Esophagus muscularis mucosa (tissue), 4 donors: ENCODE results near the gene GPR63. TPM values are rescaled to one million over a fixed set of nuclear protein-coding genes. Genes with fewer than 3 reads are reported as not detected.

ENCODE experiments used
- DNase-seq: peaks from one replicate; pipeline ENCODE4 v3.0.0-alpha.2; 2017; ENCODE audit errors: extremely low spot score
- H3K27ac ChIP-seq, 4 donors: fragments of 200-600 bp; sonication (generic); replicated peaks in 1 of 4; 1 replicate in 3 of 4; 2 replicates in 1 of 4; pipeline ENCODE4 v1.5.1; 2016 to 2019; ENCODE audit warnings: mild to moderate bottlenecking in 1 of 4
- H3K27me3 ChIP-seq, 4 donors: fragments of 200-600 bp; sonication (generic); one replicate each; pipeline versions ENCODE4 v1.5.1 to v1.6.0; 2016 to 2019
- H3K36me3 ChIP-seq, 4 donors: fragments of 200-600 bp; sonication (generic); one replicate each; pipeline ENCODE4 v1.5.1; 2016 to 2019
- H3K4me1 ChIP-seq, 4 donors: fragments of 200-600 bp; sonication (generic); one replicate each; pipeline ENCODE4 v1.5.1; 2016 to 2019
- H3K4me3 ChIP-seq, 4 donors: fragments of 200-600 bp; sonication (generic); 1 replicate in 2 of 4; 2 replicates in 2 of 4; pipeline ENCODE4 v1.5.1; 2016 to 2019; ENCODE audit warnings: mild to moderate bottlenecking in 4 of 4, moderate library complexity in 1 of 4
- H3K9me3 ChIP-seq, 4 donors: fragments of 200-600 bp; sonication (generic); 1 replicate in 3 of 4; 2 replicates in 1 of 4; pipeline ENCODE4 v1.5.1; 2016 to 2019
- CTCF ChIP-seq, 3 experiments: fragments of 200-600 bp in 2 of 3; fragments of 450-650 bp in 1 of 3; sonication (generic) in 2 of 3; IDR thresholded peaks; one replicate each; pipeline ENCODE4 v1.5.1; 2017 to 2019; ENCODE audit warnings: antibody characterized with exemption in 3 of 3, mild to moderate bottlenecking in 2 of 3, moderate library complexity in 1 of 3
- EP300 ChIP-seq: sonication (generic); formaldehyde crosslinking; IDR thresholded peaks from one replicate; pipeline ENCODE4 v1.6.1; 2017; ENCODE audit warnings: antibody characterized with exemption
- POLR2A ChIP-seq: fragments of 450-650 bp; IDR thresholded peaks from one replicate; pipeline ENCODE4 v1.6.1; 2017; ENCODE audit warnings: antibody characterized with exemption, moderate library complexity, mild to moderate bottlenecking, low read depth
- POLR2AphosphoS5 ChIP-seq, 2 donors: sonication (generic); formaldehyde crosslinking; IDR thresholded peaks; one replicate each; pipeline ENCODE4 v1.6.1; 2017; ENCODE audit warnings: antibody characterized with exemption in 2 of 2
- WGBS: methylation state at CpG from one replicate; pipeline ENCODE4 v1.1.5; 2018; 5-methylcytosine and 5-hydroxymethylcytosine counted together
- intact Hi-C: fragments of 100-400 bp; cut with DNase I; formaldehyde crosslinking; loops from one replicate; pipeline ENCODE4 v1.15.1; 2023
- total RNA-seq, 4 donors: library from RNA; depleted of rRNA; stranded (reverse); fragments of >200 nt; gene quantifications; one replicate each; pipeline versions ENCODE4 v1.1.0 to v1.2.1, GENCODE V29; 2016

Gene GPR63
- total RNA-seq, 4 donors from 2014 or later, result 0.83 to 2.0 (median 0.93) TPM

- intact Hi-C loops, result no loop called here
Measured at GRCh38 chr6:96812077-96812703, 25.1 kb downstream of the GPR63 start.

GRCh38 chr6:96811670-96812069, 25.6 kb downstream of the GPR63 start:
- TF ChIP-seq EP300 (no peak), POLR2AphosphoS5 (IDR thresholded peaks at IDR 0.05) (no peak), CTCF (IDR thresholded peaks at IDR 0.05) (no peak), POLR2A (no peak)
- H3K27ac ChIP-seq, result no peak overlapping the region
- no peaks in the 10 kb centered on the region for H3K36me3 ChIP-seq
- peaks cover 0 to 10% (median 4%) of the 10 kb centered on the region in 4 donors for H3K4me1 ChIP-seq
- whole genome bisulfite sequencing, result 95% methylated on average over 2 of the region's 2 CpGs
- no peak overlapping the region for H3K4me3 ChIP-seq
- H3K27me3 ChIP-seq, result no peaks in the 10 kb centered on the region
- no peak for DNase-seq
- intact Hi-C loops, result no loop called here
- no peaks in the 10 kb centered on the region for H3K9me3 ChIP-seq

More at GRCh38 chr6:96812077-96812703, 25.1 kb downstream of the GPR63 start:
- TF ChIP-seq POLR2A (no peak), CTCF (IDR thresholded peaks at IDR 0.05) (no peak), EP300 (no peak), POLR2AphosphoS5 (IDR thresholded peaks at IDR 0.05) (no peak)
- H3K4me1 ChIP-seq, result peaks cover 0 to 10% (median 4%) of the 10 kb centered on the region in 4 donors
- H3K4me3 ChIP-seq, result no peak overlapping the region
- H3K27ac ChIP-seq, result no peak overlapping the region
- no peak for DNase-seq
- WGBS, result 94% methylated on average over 1 of the region's 1 CpG
- no peaks in the 10 kb centered on the region for H3K36me3 ChIP-seq
- H3K9me3 ChIP-seq, result no peaks in the 10 kb centered on the region
- H3K27me3 ChIP-seq, result no peaks in the 10 kb centered on the region

GRCh38 chr6:96811136-96811535, 26.1 kb downstream of the GPR63 start:
- intact Hi-C loops, result no loop called here
- no peaks in the 10 kb centered on the region for H3K27me3 ChIP-seq
- no peaks in the 10 kb centered on the region for H3K36me3 ChIP-seq
- no peak overlapping the region for H3K4me3 ChIP-seq
- DNase-seq, result no peak
- no peak overlapping the region for H3K27ac ChIP-seq
- TF ChIP-seq CTCF (IDR thresholded peaks at IDR 0.05) (no peak), EP300 (no peak), POLR2A (no peak), POLR2AphosphoS5 (IDR thresholded peaks at IDR 0.05) (no peak)
- 79% methylated on average over 5 of the region's 5 CpGs for WGBS
- H3K9me3 ChIP-seq, result no peaks in the 10 kb centered on the region
- H3K4me1 ChIP-seq, result peaks cover 0 to 7% (median 2%) of the 10 kb centered on the region in 4 donors

- DNase-seq, result no peak
- TF ChIP-seq CTCF (IDR thresholded peaks at IDR 0.05), result no peak
- no peak for TF ChIP-seq POLR2AphosphoS5 (IDR thresholded peaks at IDR 0.05)
- Histone ChIP-seq H3K36me3 (no peaks in the 10 kb centered on the region), H3K4me1 (peaks cover 0 to 5% (median 0%) of the 10 kb centered on the region in 4 donors), H3K4me3 (no peak overlapping the region), H3K9me3 (no peaks in the 10 kb centered on the region), H3K27me3 (no peaks in the 10 kb centered on the region), H3K27ac (no peak overlapping the region)
- intact Hi-C loops, result no loop called here
Measured at GRCh38 chr6:96809119-96809518, 28.2 kb downstream of the GPR63 start.

GRCh38 chr6:96803106-96803481, 34.2 kb downstream of the GPR63 start:
- DNase-seq, result no peak
- Histone ChIP-seq H3K27me3 (no peaks in the 10 kb centered on the region), H3K27ac (no peak overlapping the region), H3K9me3 (no peaks in the 10 kb centered on the region), H3K4me1 (no peaks in the 10 kb centered on the region), H3K36me3 (peaks cover 0 to 11% (median 0%) of the 10 kb centered on the region in 4 donors), H3K4me3 (no peak overlapping the region)
- intact Hi-C loops, result no loop called here
- no peak for TF ChIP-seq POLR2A
- TF ChIP-seq CTCF (IDR thresholded peaks at IDR 0.05), result no peak
- no peak for TF ChIP-seq EP300
- TF ChIP-seq POLR2AphosphoS5 (IDR thresholded peaks at IDR 0.05), result no peak
